DMS53 (cell line): ENCODE results near the gene PTGDS.

Experiments
- DNase-seq: peaks from one replicate; lab custom pipeline; 2025; lab: John Stamatoyannopoulos, UW

Gene PTGDS

DNA sequence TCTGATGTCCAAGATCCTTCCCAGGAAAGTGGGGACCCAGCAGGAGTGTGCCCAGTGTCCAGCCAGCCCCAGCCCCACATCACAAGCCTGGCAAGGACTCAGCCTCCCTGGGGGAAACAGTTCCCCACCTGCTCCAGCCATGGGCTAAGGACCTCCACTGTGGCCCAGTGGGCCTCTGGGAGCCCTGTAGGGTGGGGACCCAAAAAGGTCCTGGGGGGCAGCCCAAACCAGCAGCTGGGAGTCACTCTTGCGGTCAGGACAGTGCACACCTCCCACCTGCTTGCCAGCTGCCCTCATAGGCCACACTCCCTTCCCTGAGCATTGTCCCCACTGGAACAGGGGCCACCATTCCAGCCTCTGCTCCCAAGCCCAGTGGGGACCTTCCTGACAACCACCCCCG, 49.1 kb downstream of the PTGDS start:
- no peak for DNase-seq

- DNase-seq = no peak
These were observed 49.5 kb downstream of the PTGDS start for GRCh38 chr9:137026828-137027227.

GRCh38 chr9:137027369-137028262, 50.3 kb downstream of the PTGDS start, which contains the start of gene ABCA2:
Gene ABCA2 (minus strand): TSS chr9:137028237. CDS start chr9:137028140, 97 bp downstream.
- peak; percentile 79 for DNase-seq

DNA sequence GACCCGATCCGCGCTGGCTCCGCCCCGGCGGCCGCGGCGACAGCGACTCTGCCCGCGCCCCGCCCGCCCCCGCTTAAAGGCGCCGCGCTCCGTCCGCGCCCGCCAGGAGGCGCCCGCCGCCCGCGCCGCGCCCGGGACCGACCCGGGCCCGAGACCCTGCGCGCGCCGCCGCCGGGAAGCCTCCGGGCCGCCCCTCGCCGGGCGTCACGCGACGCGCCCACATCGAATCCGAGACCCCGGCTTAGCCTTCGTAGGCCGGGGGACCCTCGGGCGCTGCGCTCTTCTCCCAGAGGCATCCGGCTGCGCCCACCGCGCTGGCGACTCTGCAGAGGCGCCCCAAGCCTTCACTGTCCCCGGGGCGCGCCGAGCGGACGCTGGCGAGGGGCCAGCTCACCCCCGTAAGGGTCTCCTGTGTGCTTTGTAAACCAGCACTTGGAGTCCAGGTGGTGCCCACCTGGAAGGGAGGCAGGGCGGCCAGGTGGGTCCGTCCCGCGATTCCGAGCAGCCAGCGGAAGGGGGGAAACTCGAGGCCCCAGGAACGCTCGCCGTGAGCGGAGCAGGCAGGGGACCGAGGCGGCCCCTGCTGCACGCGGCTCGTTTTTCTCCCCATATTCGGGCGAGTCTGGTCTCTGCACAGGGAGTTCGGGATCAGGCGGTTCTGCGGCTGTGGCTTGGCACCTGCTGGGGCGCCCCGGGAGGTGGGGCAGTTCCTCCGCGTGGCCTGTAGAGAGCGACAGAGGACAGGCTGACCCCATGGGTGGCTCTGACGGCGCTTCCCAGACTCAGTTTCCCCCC, 51.2 kb downstream of the PTGDS start:
- peak; percentile 93 for DNase-seq

DNA sequence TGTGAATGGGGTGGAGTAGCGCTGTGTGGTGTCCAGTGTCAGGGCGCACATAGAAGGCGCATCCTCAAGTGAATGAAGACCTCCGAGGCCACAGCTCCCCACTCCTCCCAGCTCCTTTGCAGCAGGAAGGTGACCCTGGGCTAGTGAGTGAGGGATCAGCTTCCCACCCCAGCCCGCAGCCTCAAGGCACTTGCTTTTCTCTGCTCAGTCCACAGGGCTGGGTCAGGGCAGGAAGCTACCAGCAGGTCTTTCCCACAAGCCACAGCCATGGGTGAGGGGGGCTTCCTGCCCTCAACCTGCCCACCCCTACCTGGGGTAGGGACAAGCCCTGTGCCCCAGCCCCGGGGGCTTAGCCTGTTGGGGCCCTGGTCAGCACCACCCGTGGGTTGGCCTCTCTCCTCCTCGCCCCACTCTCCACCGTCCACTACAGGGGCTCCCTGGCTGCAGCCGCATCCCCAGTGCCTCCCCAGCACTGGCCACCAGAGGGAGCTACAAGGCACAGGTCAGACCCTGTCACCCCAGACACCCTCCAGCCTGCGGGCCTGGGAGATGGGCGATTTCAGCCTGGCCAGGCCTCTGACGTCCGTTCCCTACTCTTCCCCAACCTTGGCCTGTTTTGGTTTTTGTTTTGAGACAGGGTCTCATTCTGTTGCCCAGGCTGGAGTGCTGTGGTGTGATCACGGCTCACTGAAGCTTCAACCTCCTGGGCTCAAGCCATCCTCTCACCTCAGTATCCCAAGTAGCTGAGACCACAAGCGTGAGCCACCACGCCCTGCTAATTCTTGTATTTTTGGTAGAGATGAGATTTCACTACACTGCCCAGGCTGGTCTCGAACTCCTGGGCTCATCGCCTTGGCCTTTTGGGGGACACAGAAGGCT, 52.0 kb downstream of the PTGDS start:
- peak; percentile 82 for DNase-seq

DNA sequence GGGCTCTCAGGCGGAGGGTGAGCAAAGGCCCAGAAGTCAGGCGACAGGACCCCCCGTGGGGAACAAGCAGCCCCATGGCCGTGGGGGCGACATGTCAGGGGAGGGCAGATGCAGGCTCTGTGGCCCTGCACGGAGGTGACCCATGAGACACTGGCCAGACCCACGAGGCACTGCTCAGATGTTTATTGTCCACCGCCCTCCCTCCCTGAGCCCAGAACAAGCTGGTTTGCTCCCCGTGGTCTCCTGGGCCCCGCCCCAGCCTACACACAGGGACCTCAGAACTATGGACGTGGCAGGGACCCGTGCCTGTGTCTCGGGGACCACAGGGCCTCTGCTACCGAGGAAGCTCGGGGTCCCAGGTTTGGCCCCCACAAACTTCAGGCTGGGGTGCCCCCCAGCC, 52.7 kb downstream of the PTGDS start:
- DNase-seq = no peak

GRCh38 chr9:137030538-137031527, 53.5 kb downstream of the PTGDS start:
- DNase-seq = no peak
